HG02678 (cell line): ENCODE results near the gene ATP2C2.

Experiments used
- ATAC-seq: cut with Tn5 transposase; IDR thresholded peaks from one replicate; pipeline ENCODE4 v1.9.1; 2021; ENCODE audit warnings: mild to moderate bottlenecking, moderate library complexity; ENCODE audit not compliant: unreplicated experiment

The ATP2C2 gene

DNA sequence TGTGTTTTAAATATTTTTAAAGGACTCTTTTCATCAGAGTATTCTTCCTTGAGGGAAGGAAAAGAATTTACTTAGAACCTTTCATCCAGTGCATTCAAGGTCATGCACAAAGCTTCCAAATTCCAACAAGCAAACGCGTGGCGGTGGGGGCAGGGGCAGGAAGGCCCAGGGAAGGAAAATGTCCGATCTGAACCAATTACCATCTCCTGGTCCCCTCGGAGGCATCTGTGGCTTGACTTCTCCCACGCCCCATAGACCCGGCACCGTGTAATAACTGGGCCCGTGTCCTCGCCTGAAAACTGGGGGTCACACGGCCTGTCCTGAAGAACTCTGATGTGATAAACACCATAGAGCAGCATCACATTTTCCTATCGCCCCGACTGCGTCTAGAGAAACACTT is 117.8 kb downstream of the ATP2C2 start:
- no peak for ATAC-seq

DNA sequence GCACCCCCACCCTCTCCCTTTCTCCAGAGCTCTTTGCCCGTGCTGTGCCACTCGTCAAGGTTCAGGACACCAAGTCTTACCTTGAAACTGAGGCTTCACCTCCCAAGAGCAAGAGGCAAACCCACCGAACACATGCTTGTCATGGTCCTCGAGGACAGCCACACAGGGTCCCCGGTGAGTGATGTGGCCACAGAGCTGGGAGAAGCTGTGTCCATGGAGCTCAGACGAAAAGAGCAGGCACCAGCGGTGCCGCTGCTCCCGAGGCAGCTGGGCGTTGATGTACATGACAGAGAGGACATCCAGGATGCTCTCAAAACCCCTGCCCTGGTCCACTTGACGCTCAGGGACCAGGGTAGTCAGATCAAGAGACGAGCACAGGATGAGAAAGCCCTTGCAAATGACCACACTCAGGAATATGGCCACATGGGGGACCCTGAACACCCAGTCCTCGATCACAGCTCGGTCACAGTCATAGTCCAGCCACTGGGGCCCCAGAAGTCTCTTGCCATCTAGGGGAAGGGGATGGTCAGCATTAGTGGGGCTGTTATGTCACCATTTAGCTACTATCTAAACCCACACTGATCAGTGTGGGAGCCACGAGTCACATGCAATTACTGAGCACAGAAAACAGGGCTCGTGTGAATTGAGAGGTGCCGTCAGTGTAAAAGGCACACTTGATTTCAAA is 118.4 kb downstream of the ATP2C2 start:
- ATAC-seq = no peak

DNA sequence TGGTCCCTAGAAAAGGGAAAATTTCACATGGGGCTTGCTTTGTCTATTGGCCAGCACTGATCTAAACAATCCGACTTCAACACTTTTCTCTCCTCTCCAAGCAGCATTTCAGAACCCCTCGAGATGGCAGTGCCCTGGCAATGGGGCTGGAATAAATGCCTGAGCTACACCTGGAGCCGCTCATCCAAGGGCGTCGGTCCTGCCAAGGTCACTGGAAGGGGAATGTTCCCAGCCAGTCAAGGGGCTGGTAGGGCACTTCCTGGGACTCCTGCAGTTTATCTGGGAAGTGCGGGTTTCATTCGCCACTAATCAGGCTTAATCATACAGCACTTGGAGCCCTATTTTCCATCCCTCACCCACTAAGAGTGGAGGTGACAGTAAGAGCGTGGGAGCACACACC is 119.0 kb downstream of the ATP2C2 start:
- ATAC-seq = no peak

DNA sequence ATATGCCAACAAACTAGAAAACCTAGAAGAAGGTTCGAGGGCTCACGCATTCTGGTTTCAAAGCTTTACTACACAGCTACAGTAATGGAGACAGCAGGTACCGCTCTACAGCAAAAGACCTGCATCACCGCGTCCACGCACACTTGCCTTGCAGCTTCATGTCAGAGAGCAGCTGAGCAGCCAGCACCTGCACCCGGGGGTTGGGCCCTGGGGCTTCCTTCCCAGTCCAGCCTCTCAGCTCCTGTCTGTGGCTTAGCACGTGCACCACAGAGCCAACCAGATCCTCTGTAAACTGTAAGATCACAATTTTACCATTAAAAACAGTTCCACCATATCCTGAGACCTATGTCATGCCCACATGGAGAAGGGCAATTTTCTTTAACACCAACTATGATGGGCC is 120.8 kb downstream of the ATP2C2 start:
- ATAC-seq = no peak

DNA sequence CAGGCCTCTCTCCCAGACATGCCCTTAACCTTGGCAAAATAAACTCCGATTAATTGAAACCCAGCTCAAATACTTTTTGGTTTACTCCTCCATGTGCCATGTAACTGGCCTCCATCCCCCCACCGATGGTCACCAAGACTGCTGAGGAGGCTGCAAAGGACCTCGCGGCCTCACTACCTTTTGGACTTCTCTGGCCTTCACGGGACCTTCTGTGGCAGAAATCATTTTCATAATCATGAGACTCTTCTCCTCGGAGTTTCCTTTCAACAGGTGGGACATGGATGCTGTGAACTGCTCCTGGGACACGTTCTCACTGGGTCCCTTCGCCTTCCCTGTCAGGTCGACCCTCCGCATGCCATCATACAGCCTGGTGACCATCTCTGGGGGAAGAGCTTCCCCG is 127.2 kb downstream of the ATP2C2 start:
- no peak for ATAC-seq

DNA sequence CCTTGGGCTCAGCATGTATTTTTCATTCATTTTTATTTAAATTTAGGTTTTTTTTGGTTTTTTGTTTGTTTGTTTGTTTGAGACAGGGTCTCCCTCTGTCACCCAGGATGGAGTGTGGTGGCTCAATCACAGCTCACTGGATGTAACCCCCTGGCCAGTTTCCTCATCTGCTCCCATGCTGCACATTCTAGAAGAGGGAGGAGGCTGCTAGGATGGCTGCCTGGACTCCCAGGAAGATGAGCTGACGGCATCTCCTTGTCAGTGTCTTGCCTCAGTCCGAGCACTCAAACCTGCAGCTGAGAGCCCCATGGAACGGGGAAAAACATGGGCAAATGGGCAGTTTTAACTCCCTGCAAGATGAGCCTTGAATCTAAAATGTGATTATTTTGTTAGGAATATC is 128.7 kb downstream of the ATP2C2 start:
- ATAC-seq = no peak

DNA sequence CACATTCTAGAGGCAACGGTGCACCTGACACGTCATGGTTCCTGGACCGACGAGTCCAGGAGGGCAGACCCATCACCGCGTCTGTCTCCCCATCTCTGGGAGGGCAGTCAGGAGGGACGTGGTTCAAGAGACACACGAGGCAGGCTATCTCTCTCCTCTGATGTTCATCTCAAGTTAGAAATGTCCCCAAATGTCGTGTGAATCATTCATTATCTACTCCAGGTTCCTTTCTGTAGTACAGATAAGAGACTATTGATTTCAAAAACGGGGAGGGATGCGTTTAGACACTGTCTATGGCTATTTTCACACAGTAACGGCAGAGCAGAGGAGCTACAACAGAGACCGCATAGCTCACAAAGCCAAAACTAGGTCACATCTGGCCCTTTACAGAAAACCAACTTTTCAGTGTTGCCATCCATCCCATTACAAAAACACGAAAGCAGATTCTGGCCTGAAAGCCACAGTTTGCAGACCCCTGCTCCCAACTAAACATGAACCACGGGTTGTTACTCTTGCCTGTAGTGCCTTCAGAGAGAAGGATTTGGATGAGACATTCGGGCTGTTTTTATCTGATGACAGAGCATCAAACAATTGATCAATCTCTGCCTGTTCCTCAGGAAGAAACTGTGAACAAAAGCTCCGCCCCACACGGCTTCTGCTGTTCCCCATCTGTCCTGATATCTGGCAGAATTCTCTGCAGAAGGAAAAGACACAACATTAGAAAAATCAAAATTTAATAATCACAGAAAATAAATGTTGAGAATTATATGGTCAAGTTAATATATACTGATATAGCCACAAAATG is 129.3 kb downstream of the ATP2C2 start:
- ATAC-seq = no peak

DNA sequence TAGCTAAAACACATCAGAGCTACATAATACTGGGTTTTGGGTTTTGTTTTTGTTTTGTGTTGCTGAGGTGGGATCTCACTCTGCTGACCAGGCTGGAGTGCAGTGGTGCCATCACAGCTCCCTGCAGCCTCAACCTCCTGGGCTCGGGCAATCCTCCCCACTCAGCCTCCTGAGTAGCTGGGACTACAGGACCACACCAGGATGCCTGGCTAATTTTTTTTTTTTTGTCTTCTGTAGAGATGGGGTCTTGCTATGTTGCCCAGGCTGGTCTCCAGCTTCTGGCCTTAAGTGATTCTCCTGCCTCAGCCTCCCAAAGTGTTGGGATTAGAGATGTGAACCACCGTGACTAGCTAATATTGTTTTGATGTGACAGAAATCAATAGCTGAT is 129.9 kb downstream of the ATP2C2 start:
- no peak for ATAC-seq

DNA sequence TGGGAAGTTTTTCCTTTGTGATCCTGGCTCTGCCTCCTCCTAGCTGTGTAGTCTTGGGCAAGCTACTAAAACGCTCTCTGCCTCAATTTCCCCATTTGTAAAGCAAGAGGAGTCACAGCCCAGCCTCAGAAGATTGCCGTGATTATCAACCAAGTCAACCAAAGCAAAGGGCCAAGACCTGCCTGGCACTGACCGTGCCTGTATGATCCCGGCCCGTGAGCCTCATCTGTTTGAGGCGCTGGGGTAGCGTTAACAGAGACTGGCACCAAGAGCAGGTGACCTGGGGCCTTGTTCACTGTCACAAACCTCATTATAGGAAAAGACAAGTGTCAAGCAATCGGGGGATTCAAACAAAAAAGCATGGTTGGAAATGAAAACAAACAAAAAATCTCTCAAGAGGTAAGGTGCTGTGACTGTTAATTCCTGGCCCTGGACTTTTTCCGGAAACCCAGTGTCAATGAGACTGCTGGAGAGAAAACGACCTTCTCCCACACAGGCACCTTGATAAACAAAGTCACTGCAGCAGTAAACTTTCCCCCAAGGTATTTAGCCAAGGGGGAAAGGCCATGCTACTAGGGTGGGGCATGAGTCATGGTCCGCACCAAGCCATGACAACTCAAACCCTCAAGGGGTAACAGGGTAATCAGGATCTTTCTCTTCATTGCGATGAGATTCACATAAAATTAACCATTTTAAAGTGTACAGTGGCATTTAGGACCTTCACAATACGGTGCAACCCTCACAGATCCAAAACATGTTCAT is 130.7 kb downstream of the ATP2C2 start:
- ATAC-seq = no peak

DNA sequence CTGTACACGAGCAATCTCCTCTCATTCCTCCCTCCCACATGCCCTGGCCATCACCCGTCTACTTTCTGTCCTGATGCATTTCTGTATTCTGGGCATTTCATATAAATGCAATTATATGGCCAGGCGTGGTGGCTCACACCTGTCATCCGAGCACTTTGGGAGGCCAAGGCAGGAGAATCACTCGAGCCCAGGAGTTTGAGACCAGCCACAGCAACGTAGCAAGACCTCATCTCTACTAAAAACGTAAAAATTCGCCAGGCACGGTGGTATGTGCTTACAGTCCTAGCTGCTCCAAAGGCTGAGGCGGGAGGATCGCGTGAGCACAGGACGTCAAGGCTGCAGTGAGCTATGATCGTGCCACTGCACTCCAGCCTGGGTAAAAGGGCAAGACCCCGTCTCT is 131.3 kb downstream of the ATP2C2 start:
- no peak for ATAC-seq

DNA sequence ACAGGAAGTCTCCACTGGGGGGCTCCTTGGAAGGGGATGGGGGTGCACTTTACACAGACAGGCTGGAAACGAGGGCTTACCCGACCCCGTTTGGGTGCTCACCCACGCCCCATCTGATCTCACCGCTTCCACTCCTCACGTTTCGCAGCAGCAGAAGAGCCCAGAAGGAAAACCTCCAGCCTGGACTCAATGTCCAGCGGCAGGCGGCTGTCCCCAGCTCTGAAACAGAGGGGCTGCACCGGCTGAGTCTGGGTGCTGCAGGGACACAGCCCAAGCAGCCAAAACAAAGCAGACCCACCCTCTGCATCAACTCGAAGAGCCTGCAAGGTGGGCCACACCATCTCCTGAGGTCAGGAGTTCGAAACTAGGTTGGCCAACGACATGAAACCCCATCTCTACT is 132.2 kb downstream of the ATP2C2 start:
- ATAC-seq = no peak

DNA sequence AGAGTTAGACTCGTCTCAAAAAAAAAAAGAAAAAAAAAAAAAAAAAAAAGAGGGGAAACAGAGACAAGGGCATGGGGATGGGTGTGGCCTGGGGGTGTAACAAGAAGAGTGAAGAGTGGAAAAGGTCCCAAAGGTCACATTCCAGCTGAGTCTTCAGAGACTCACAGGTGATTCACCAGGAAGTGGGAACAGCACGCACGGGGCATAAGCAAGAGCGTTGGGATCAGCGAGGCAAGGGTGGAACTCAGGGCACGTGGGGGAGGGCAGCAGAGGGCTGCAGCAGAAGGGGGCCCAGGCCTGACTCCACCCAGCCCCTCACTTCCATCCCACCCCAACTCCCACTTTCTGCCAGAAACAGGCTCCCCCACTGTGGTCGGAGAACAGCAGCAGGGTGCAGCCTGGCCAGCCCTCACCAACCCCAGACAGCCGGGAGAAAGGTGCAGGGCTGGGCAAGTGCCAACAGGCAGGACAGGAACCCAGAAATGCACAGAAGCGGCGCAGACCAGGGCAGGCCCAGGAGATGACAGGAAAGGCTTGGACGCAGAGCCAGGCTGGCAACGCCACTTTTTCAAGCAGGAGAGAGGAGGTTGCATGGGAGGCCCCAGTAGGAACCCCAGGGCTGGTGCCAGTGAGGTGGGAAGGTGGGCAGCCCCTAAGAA is 132.9 kb downstream of the ATP2C2 start:
- ATAC-seq = no peak

DNA sequence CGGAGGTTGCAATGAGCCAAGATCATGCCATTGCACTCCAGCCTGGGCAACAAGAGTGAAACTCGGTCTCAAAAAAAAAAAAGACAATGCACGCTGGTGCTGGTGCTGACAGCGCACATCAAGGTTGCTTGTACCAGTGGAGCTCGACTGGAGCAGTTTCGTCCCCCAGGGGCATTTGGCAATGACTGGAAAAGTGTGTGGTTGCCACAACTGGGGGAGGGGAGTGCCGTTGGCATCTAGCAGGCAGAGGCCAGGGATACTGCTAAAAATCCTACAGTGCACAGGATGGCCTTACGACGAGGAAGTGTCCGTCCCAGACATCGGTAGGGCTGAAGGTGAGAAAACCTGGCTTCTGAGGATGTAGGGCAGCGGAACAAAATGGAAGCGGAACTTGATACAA is 133.7 kb downstream of the ATP2C2 start:
- ATAC-seq = no peak

DNA sequence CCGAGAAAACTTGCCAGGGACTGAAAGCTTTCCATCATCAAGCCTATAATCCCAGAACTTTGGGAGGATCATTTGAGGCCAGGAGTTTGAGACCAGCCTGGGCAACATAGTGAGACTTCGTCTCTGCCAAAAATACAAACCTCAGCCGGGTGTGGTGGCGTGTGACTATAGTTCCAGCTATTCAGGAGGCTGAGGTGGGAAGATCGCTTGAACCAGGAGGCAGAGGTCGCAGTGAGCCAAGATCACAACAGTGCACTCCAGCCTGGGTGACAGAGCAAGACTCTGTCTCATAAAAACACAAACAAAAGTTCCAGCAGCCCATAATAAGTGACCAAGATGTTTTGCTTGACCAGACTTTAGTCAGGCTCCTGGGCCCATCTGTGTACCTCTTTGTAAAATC is 134.2 kb downstream of the ATP2C2 start:
- ATAC-seq = no peak

DNA sequence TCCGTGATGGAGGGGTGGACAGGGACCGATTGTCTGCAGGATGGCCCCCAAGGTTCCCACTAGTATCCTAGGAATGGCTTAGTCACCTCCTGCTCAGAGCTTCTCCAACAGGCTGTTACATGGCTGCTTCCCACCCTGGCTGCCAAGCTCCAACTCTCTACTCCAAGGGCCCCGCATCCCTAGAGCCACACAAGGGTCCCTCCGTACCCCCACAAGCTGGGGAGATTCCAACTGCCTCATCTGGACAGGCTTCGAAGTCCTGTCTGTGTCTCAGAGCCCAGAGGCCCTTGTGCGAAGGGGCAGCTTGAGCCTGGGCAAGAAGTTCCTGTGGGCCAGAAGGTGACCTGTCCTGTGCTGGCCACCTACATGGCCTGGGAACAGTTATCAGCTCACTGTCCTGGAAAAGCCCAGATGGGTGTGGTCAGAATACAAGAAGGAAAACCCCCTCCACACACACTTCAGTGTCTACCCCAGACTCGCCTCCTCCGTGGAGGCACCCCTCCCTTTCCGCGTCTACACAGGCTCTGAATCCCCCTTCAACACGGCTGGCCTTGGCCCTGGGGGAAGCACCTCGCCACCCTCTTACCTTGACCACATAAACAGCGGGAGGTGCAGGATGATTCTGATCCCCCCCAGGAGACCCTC is 135.5 kb downstream of the ATP2C2 start:
- ATAC-seq = no peak

DNA sequence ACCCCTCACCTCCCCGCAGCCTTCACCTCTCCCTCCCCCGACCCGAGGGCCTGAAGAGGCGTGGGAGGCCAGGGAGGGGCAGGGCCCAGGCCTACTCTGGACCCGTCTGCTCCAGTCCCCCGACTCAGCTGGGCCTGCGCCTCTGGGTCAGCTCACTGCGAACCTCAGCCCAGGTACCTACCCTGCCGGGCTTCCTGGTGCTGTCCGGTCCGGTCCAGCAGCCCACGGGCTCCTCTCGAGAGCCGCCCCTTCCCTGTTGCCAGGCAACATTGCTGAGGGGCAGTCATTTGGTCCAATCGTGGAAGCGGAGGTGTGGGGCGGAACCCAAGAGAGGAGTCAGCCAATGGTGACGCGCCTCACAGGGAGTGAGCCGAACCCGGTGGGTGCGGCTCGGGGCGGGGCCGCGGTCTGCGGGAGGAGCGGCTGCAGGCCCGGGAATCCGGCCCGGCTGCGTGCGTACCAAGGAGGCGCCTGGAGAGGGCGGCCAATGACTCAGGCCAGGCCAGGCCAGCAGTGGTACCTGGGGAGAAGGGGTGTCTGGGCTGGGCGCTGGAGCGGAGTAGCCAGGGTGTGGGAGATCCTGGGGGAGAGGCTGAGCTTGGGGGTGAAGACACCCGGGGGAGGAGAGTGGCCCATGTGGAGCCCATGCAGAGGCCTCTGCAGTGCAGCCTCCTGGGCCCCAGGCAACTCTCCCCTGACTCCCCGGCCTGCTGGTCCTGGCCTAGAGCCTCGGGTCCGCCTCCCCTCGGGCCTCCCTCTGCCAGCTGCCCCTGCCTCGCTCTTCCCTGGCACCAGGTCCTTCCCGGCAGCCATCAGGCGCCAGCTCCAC is 136.3 kb downstream of the ATP2C2 start, which contains the start of gene MEAK7:
TSS of gene MEAK7 (minus strand) at position 240 of the 829 bp plus-strand sequence. CDS start 6,573 bp downstream, outside the sequence.
- peak; percentile 97 for ATAC-seq

DNA sequence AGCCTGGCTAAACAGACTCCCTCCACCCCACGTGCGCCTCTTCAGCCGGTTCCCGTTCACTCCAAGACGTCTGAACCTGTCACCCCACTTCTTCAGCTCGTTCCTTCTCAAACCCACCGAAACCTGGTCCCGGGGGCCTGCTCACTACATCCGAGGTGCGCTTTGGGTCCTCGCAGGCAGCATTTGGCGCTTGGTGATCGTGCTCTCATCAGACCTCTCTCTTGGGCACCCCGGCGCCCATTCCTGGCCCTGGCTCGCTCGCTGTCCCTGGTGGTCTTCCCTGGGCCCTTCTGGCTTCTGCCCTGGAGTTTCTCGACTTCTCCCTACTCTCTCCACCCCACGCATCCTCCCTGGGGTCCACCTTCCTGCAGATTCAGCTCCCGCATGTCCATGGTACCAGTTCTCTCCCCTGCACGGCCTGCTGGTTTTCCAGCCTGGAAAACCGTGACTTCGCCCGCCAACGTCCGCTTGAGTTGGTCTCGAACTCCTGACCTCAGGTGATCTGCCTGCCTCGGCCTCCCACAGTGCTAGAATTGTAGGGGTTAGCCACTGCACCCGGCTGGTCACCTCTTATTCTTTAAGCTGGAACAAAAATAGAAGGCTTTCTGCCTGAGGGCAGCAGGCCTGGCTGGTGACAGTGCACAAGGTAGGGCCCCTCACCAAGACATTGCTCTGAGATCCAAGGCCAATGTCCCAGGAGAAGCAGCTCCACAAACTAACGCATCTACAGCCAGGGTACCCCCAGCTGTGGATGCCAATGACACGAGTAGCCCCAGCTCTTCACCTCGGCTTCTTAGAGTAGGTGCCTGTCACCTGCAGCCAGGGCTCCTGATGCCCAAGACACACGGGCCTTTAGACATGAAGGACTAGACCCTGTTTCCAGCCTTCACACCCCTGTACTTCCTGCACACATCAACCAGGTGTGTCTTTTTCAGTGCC is 137.2 kb downstream of the ATP2C2 start:
- ATAC-seq = no peak
